CD4-positive, alpha-beta memory T cell (primary cell): ENCODE data around the gene PUSL1. TPM values are rescaled to one million over a fixed set of nuclear protein-coding genes. Genes with fewer than 3 reads are reported as not detected.

Source experiments
- CTCF ChIA-PET: fragments of 350-600 bp; sonication (Branson Sonifier 250); formaldehyde crosslinking; loops from one replicate; lab custom pipeline; 2021; ENCODE audit warnings: inconsistent platforms; ENCODE audit not compliant: partially characterized antibody; lab: Charles Lee
- POLR2A ChIA-PET: fragments of 350-600 bp; sonication (Branson Sonifier 250); formaldehyde crosslinking; loops from one replicate; lab custom pipeline; 2021; ENCODE audit not compliant: partially characterized antibody; lab: Charles Lee
- DNase-seq, 5 donors: peaks; one replicate each; pipeline versions ENCODE4 v3.0.0 to v3.0.0-alpha.2; 2020 to 2022; ENCODE audit warnings: mixed read lengths in 1 of 5
- H3K27ac ChIP-seq: one replicate; pipeline ENCODE4 v1.7.0; 2013; ENCODE audit warnings: low read depth, low read length
- H3K27me3 ChIP-seq: 2 replicates; pipeline ENCODE4 v1.7.0; 2013; ENCODE audit warnings: mild to moderate bottlenecking, low read length, moderate library complexity; ENCODE audit not compliant: insufficient read depth
- H3K36me3 ChIP-seq: 2 replicates; pipeline ENCODE4 v1.7.0; 2013; ENCODE audit warnings: mild to moderate bottlenecking, low read length, moderate library complexity; ENCODE audit not compliant: insufficient read depth
- H3K4me1 ChIP-seq: 2 replicates; pipeline ENCODE4 v1.7.0; 2013; ENCODE audit warnings: mild to moderate bottlenecking, low read length, moderate library complexity; ENCODE audit not compliant: insufficient read depth
- H3K4me3 ChIP-seq, 2 donors: one replicate each; pipeline ENCODE4 v1.7.0; 2013; ENCODE audit warnings: low read length in 2 of 2, mild to moderate bottlenecking in 1 of 2
- H3K9me3 ChIP-seq, 2 donors: one replicate each; pipeline ENCODE4 v1.7.0; 2013; ENCODE audit warnings: low read length in 2 of 2, control low read depth in 1 of 2; ENCODE audit not compliant: control insufficient read depth in 1 of 2
- H3K27ac Mint-ChIP-seq, 7 donors: one replicate each; pipeline ENCODE4 v1.8.0; 2020 to 2021; ENCODE audit warnings: mixed read lengths in 7 of 7, mild to moderate bottlenecking in 6 of 7, inconsistent platforms in 3 of 7, moderate library complexity in 3 of 7
- H3K27me3 Mint-ChIP-seq, 2 donors: one replicate each; pipeline ENCODE4 v1.8.0; 2020 to 2021; ENCODE audit warnings: mixed read lengths in 2 of 2
- H3K36me3 Mint-ChIP-seq, 2 donors: one replicate each; pipeline ENCODE4 v1.8.0; 2020 to 2021; ENCODE audit warnings: mixed read lengths in 2 of 2, inconsistent platforms in 1 of 2, mild to moderate bottlenecking in 1 of 2
- H3K4me1 Mint-ChIP-seq, 4 donors: one replicate each; pipeline ENCODE4 v1.8.0; 2020 to 2021; ENCODE audit warnings: mixed read lengths in 4 of 4, mild to moderate bottlenecking in 1 of 4
- H3K4me3 Mint-ChIP-seq, 8 donors: one replicate each; pipeline ENCODE4 v1.8.0; 2020 to 2021; ENCODE audit warnings: mixed read lengths in 8 of 8, mild to moderate bottlenecking in 7 of 8, moderate library complexity in 6 of 8, inconsistent platforms in 3 of 8
- H3K9me3 Mint-ChIP-seq, 8 donors: one replicate each; pipeline ENCODE4 v1.8.0; 2020 to 2021; ENCODE audit warnings: mixed read lengths in 8 of 8, mild to moderate bottlenecking in 5 of 8, inconsistent platforms in 3 of 8, moderate library complexity in 1 of 8
- intact Hi-C: fragments of 100-400 bp; cut with micrococcal nuclease; formaldehyde crosslinking; loops from one replicate; pipeline ENCODE4 v1.15.1; 2023
- polyA plus RNA-seq, 2 donors: library from polyadenylated mRNA; unstranded; fragments of 300-500 nt; fragmentation: Illumina TruSeq; gene quantifications; one replicate each; pipeline ENCODE4 v1.2.3, GENCODE V29; 2021
- total RNA-seq, 2 experiments: library from RNA; stranded (reverse); gene quantifications; one replicate each; pipeline ENCODE4 v1.2.3, GENCODE V29; 2021

Gene PUSL1
- total and polyA plus RNA-seq, 4 experiments from 2014 or later, result 15.4 to 27.9 (median 20.4) TPM

- Histone ChIP-seq H3K4me3 (no peak overlapping the region), H3K4me1 (peaks cover 14% of the 10 kb centered on the region), H3K9me3 (no peaks in the 10 kb centered on the region), H3K36me3 (no peaks in the 10 kb centered on the region), H3K27ac (no peak overlapping the region), H3K27me3 (no peaks in the 10 kb centered on the region)
- ChIA-PET CTCF (interaction anchor here (1.4 to 1.9 kb wide), 3 partner anchors 25 to 224 kb away, joined by 4 to 9 read pairs (median 5); no protein-coding TSS in a partner anchor), POLR2A (interaction anchor here (1.6 to 2.0 kb wide), 3 partner anchors 19 to 28 kb away, joined by 3 to 14 read pairs (median 5); partner anchors contain the start of gene AURKAIP1)
- intact Hi-C loops, result no loop called here
- DNase-seq, result no peak
- H3K4me1 Mint-ChIP-seq, result peaks cover 4 to 21% (median 11%) of the 10 kb centered on the region in 4 donors
- peak overlapping the region in 7 of 8 donors; percentile 34 to 85 (median 78) for H3K4me3 Mint-ChIP-seq
- H3K9me3 Mint-ChIP-seq, result no peaks in the 10 kb centered on the region
- peaks cover 0 to under 1% of the 10 kb centered on the region in 2 donors for H3K27me3 Mint-ChIP-seq
- peak overlapping the region in 4 of 7 donors; percentile 53 to 60 (median 58) for H3K27ac Mint-ChIP-seq
- no peaks in the 10 kb centered on the region for H3K36me3 Mint-ChIP-seq
These were observed 38.7 kb downstream of the PUSL1 start for GRCh38 chr1:1347026-1347595.

GRCh38 chr1:1347663-1348419 is 39.4 kb downstream of the PUSL1 start:
- Histone ChIP-seq H3K4me1 (peaks cover 14% of the 10 kb centered on the region), H3K4me3 (peak overlapping the region in 1 of 2 donors; percentile 43), H3K27ac (peak overlapping the region; percentile 41), H3K9me3 (no peaks in the 10 kb centered on the region), H3K27me3 (no peaks in the 10 kb centered on the region), H3K36me3 (no peaks in the 10 kb centered on the region)
- Mint-ChIP-seq H3K27ac (peak overlapping the region in 5 of 7 donors; percentile 57 to 89 (median 63)), H3K4me1 (peaks cover 4 to 28% (median 15%) of the 10 kb centered on the region in 4 donors), H3K36me3 (no peaks in the 10 kb centered on the region), H3K27me3 (peaks cover 3 to 8% of the 10 kb centered on the region in 2 donors), H3K4me3 (peak overlapping the region; percentile 70 to 85 (median 78)), H3K9me3 (no peaks in the 10 kb centered on the region)
- POLR2A ChIA-PET, result interaction anchor here (0.8 to 2.0 kb wide), 7 partner anchors 17 to 75 kb away, joined by 3 to 14 read pairs (median 5); partner anchors contain the start of genes AURKAIP1, CCNL2 and UBE2J2
- CTCF ChIA-PET, result interaction anchor here (1.4 to 1.9 kb wide), 3 partner anchors 24 to 225 kb away, joined by 4 to 9 read pairs (median 5); no protein-coding TSS in a partner anchor
- intact Hi-C loops, result loop anchor here (2.0 kb wide), 1 partner anchor 25 kb away; no protein-coding TSS in a partner anchor
- no peak for DNase-seq

- peaks cover 3 to 9% of the 10 kb centered on the region in 2 donors for H3K27me3 Mint-ChIP-seq
- H3K4me1 Mint-ChIP-seq, result peaks cover 4 to 30% (median 16%) of the 10 kb centered on the region in 4 donors
- Histone ChIP-seq H3K4me3 (peak overlapping the region in 1 of 2 donors; percentile 43), H3K27ac (peak overlapping the region; percentile 41), H3K36me3 (no peaks in the 10 kb centered on the region), H3K27me3 (no peaks in the 10 kb centered on the region), H3K9me3 (no peaks in the 10 kb centered on the region), H3K4me1 (peaks cover 17% of the 10 kb centered on the region)
- POLR2A ChIA-PET, result interaction anchor here (0.7 to 2.0 kb wide), 8 partner anchors 18 to 382 kb away, joined by 3 to 14 read pairs (median 4); partner anchors contain the start of genes AURKAIP1, CCNL2, PLEKHN1 and UBE2J2
- no peak for DNase-seq
- peak overlapping the region in 5 of 7 donors; percentile 57 to 89 (median 64) for H3K27ac Mint-ChIP-seq
- peak overlapping the region; percentile 70 to 85 (median 78) for H3K4me3 Mint-ChIP-seq
- peaks cover 0 to 2% (median 0%) of the 10 kb centered on the region in 8 donors for H3K9me3 Mint-ChIP-seq
- intact Hi-C loops, result loop anchor here (1.0 to 2.0 kb wide), 2 partner anchors 24 to 40 kb away; partner anchors contain the start of gene PUSL1
- H3K36me3 Mint-ChIP-seq, result no peaks in the 10 kb centered on the region
- CTCF ChIA-PET, result interaction anchor here (1.4 to 1.9 kb wide), 3 partner anchors 23 to 226 kb away, joined by 4 to 9 read pairs (median 5); no protein-coding TSS in a partner anchor
These were observed 40.2 kb downstream of the PUSL1 start for GRCh38 chr1:1348420-1349255.

- peaks cover 3 to 11% of the 10 kb centered on the region in 2 donors for H3K27me3 Mint-ChIP-seq
- Histone ChIP-seq H3K4me1 (peaks cover 25% of the 10 kb centered on the region), H3K27me3 (no peaks in the 10 kb centered on the region), H3K27ac (peak within 1 kb of the TSS; percentile 43), H3K36me3 (no peaks in the 10 kb centered on the region), H3K4me3 (peak within 1 kb of the TSS in 1 of 2 donors; percentile 51), H3K9me3 (no peaks in the 10 kb centered on the region)
- peak; percentile 65 to 80 (median 71) for DNase-seq
- ChIA-PET CTCF (interaction anchor here (1.9 kb wide), 1 partner anchor 227 kb away, joined by 5 read pairs; no protein-coding TSS in a partner anchor), POLR2A (interaction anchor here (1.0 kb wide), 1 partner anchor 50 kb away, joined by 7 read pairs; the partner anchor contains the start of gene CCNL2)
- H3K9me3 Mint-ChIP-seq, result peaks cover 0 to 2% (median 0%) of the 10 kb centered on the region in 8 donors
- H3K27ac Mint-ChIP-seq, result peak within 1 kb of the TSS in 5 of 7 donors; percentile 57 to 89 (median 64)
- no peaks in the 10 kb centered on the region for H3K36me3 Mint-ChIP-seq
- intact Hi-C loops, result loop anchor here (1.0 to 2.0 kb wide), 2 partner anchors 23 to 41 kb away; partner anchors contain the start of gene PUSL1
- peaks cover 4 to 35% (median 17%) of the 10 kb centered on the region in 4 donors for H3K4me1 Mint-ChIP-seq
- peak within 1 kb of the TSS; percentile 70 to 85 (median 78) for H3K4me3 Mint-ChIP-seq
These were observed 41.0 kb downstream of the PUSL1 start, which contains the start of gene DVL1 for GRCh38 chr1:1349256-1350012. Gene DVL1, minus strand, starts transcription at chr1:1349418. Its CDS starts 353 bp downstream, at chr1:1349065.

GRCh38 chr1:1351511-1352427 is 43.4 kb downstream of the PUSL1 start:
- intact Hi-C loops, result no loop called here

More at GRCh38 chr1:1351511-1352427, 43.4 kb downstream of the PUSL1 start:
- peak overlapping the region; percentile 26 to 91 (median 68) for H3K4me3 Mint-ChIP-seq
- Histone ChIP-seq H3K9me3 (no peaks in the 10 kb centered on the region), H3K27me3 (no peaks in the 10 kb centered on the region), H3K4me3 (no peak overlapping the region), H3K27ac (no peak overlapping the region), H3K4me1 (peaks cover 27% of the 10 kb centered on the region), H3K36me3 (no peaks in the 10 kb centered on the region)
- no peak for DNase-seq
- ChIA-PET CTCF (interaction anchor here (1.8 kb wide), 1 partner anchor 20 kb away, joined by 9 read pairs; no protein-coding TSS in a partner anchor), POLR2A (interaction anchor here (1.4 to 3.5 kb wide), 3 partner anchors 19 to 48 kb away, joined by 4 to 24 read pairs (median 6); partner anchors contain the start of genes AURKAIP1 and CCNL2)
- H3K36me3 Mint-ChIP-seq, result no peaks in the 10 kb centered on the region
- peaks cover 0 to 2% (median 0%) of the 10 kb centered on the region in 8 donors for H3K9me3 Mint-ChIP-seq
- peaks cover 2 to 32% (median 15%) of the 10 kb centered on the region in 4 donors for H3K4me1 Mint-ChIP-seq
- peak overlapping the region in 2 of 7 donors; percentile 72 to 78 for H3K27ac Mint-ChIP-seq
- H3K27me3 Mint-ChIP-seq, result peaks cover 4 to 11% of the 10 kb centered on the region in 2 donors
